Head of caudate nucleus (tissue), 42 donors: ENCODE measurements around the gene NDUFA11.

Source experiments
- DNase-seq, 42 donors: peaks; one replicate each; pipeline versions ENCODE4 v3.0.0 to v3.0.0-alpha.2; 2020 to 2021; ENCODE audit warnings: mixed read lengths in 7 of 42
- intact Hi-C: fragments of 100-400 bp; cut with DNase I; formaldehyde crosslinking; loops from one replicate; pipeline ENCODE4 v1.15.0; 2022

The NDUFA11 gene

GRCh38 chr19:5933391-5934068 is 29.9 kb upstream of the NDUFA11 start:
- DNase-seq = no peak
- intact Hi-C loops = no loop called here

- peak in 4 of 42 donors; percentile 26 to 37 (median 32) for DNase-seq
- intact Hi-C loops = no loop called here
Measured at GRCh38 chr19:5932609-5933262, 29.1 kb upstream of the NDUFA11 start.

GRCh38 chr19:5932146-5932545 is 28.6 kb upstream of the NDUFA11 start:
- DNase-seq = peak in 39 of 42 donors; percentile 31 to 88 (median 61)
- intact Hi-C loops = no loop called here

GRCh38 chr19:5931251-5931650 is 27.7 kb upstream of the NDUFA11 start:
- intact Hi-C loops = no loop called here
- DNase-seq = no peak

- intact Hi-C loops = no loop called here
- no peak for DNase-seq
Measured at GRCh38 chr19:5929625-5930024, 26.0 kb upstream of the NDUFA11 start.

- no peak for DNase-seq
- intact Hi-C loops = no loop called here
Measured at GRCh38 chr19:5929179-5929578, 25.6 kb upstream of the NDUFA11 start.

GRCh38 chr19:5927441-5927821 is 23.8 kb upstream of the NDUFA11 start:
- intact Hi-C loops = no loop called here
- no peak for DNase-seq

GRCh38 chr19:5926641-5927440 is 23.3 kb upstream of the NDUFA11 start:
- intact Hi-C loops = no loop called here
- no peak for DNase-seq

- intact Hi-C loops = no loop called here
- DNase-seq = no peak
Measured at GRCh38 chr19:5925830-5926427, 22.3 kb upstream of the NDUFA11 start.

GRCh38 chr19:5923356-5923755 is 19.8 kb upstream of the NDUFA11 start:
- intact Hi-C loops = no loop called here
- no peak for DNase-seq

- intact Hi-C loops = no loop called here
- DNase-seq = no peak
Measured at GRCh38 chr19:5922161-5922545, 18.6 kb upstream of the NDUFA11 start.

GRCh38 chr19:5921516-5922160 is 18.0 kb upstream of the NDUFA11 start:
- intact Hi-C loops = no loop called here
- no peak for DNase-seq

GRCh38 chr19:5918463-5919079 is 15.0 kb upstream of the NDUFA11 start:
- intact Hi-C loops = no loop called here
- no peak for DNase-seq

- DNase-seq = no peak
- intact Hi-C loops = no loop called here
Measured at GRCh38 chr19:5917431-5918107, 14.0 kb upstream of the NDUFA11 start.

GRCh38 chr19:5916181-5916708 is 12.7 kb upstream of the NDUFA11 start:
- intact Hi-C loops = no loop called here
- no peak for DNase-seq

GRCh38 chr19:5915782-5916165 is 12.2 kb upstream of the NDUFA11 start:
- DNase-seq = no peak
- intact Hi-C loops = no loop called here

- intact Hi-C loops = no loop called here
- DNase-seq = no peak
Measured at GRCh38 chr19:5914946-5915781, 11.6 kb upstream of the NDUFA11 start.
